GM18507 (cell line): ENCODE measurements around the gene ADAMTS17.

Experiments used
- DNase-seq: peaks from one replicate; pipeline ENCODE4 v3.0.0; 2011; ENCODE audit warnings: low read depth; ENCODE audit not compliant: insufficient read length; ENCODE audit errors: extremely low spot score
- FAIRE-seq: peaks from 2 replicates; lab custom pipeline; 2011; peaks lifted over from hg19 to GRCh38; lab: Jason Lieb, UNC

ADAMTS17 gene

GRCh38 chr15:99999282-100000070, 342.3 kb downstream of the ADAMTS17 start:
- no peak for FAIRE-seq
- no peak for DNase-seq

- DNase-seq (no peak), FAIRE-seq (no peak)
These were observed 343.1 kb downstream of the ADAMTS17 start for GRCh38 chr15:99998661-99999101.

- no peak for DNase-seq
- FAIRE-seq: no peak
These were observed 344.6 kb downstream of the ADAMTS17 start for GRCh38 chr15:99997112-99997651.

- no peak for FAIRE-seq
- no peak for DNase-seq
These were observed 345.1 kb downstream of the ADAMTS17 start for GRCh38 chr15:99996660-99997059.

- DNase-seq: no peak
- no peak for FAIRE-seq
These were observed 346.2 kb downstream of the ADAMTS17 start for GRCh38 chr15:99995543-99995942.

- DNase-seq (no peak), FAIRE-seq (no peak)
These were observed 346.9 kb downstream of the ADAMTS17 start for GRCh38 chr15:99994849-99995248.

- DNase-seq: no peak
- no peak for FAIRE-seq
These were observed 348.1 kb downstream of the ADAMTS17 start for GRCh38 chr15:99993681-99994131.

- FAIRE-seq (no peak), DNase-seq (no peak)
These were observed 348.5 kb downstream of the ADAMTS17 start for GRCh38 chr15:99993262-99993661.

- FAIRE-seq (no peak), DNase-seq (no peak)
These were observed 349.1 kb downstream of the ADAMTS17 start for GRCh38 chr15:99992611-99993231.

- no peak for FAIRE-seq
- no peak for DNase-seq
These were observed 352.7 kb downstream of the ADAMTS17 start for GRCh38 chr15:99989095-99989494.

- DNase-seq: no peak
- no peak for FAIRE-seq
These were observed 354.1 kb downstream of the ADAMTS17 start for GRCh38 chr15:99987701-99988100.

GRCh38 chr15:99987119-99987506, 354.7 kb downstream of the ADAMTS17 start:
- FAIRE-seq: no peak
- DNase-seq: no peak

- FAIRE-seq (no peak), DNase-seq (no peak)
These were observed 355.3 kb downstream of the ADAMTS17 start for GRCh38 chr15:99986297-99987118.

GRCh38 chr15:99985878-99986277, 355.9 kb downstream of the ADAMTS17 start:
- DNase-seq (no peak), FAIRE-seq (no peak)

- DNase-seq: no peak
- FAIRE-seq: no peak
These were observed 357.1 kb downstream of the ADAMTS17 start for GRCh38 chr15:99984491-99985243.

GRCh38 chr15:99983886-99984286, 357.9 kb downstream of the ADAMTS17 start:
- DNase-seq (no peak), FAIRE-seq (no peak)

GRCh38 chr15:99983171-99983885, 358.4 kb downstream of the ADAMTS17 start:
- FAIRE-seq: no peak

GRCh38 chr15:99982662-99983061, 359.1 kb downstream of the ADAMTS17 start:
- no peak for FAIRE-seq
- DNase-seq: no peak

More at GRCh38 chr15:99983171-99983885, 358.4 kb downstream of the ADAMTS17 start:
- DNase-seq: no peak
